HG03108 (cell line): ENCODE data around the gene RPL27.
"Not testable (repeated sequence)": the region's sequence is repeated elsewhere in the genome, so short reads cannot be mapped to it uniquely, and the experiment has no call there.

ENCODE experiments used
- ATAC-seq: cut with Tn5 transposase; IDR thresholded peaks from one replicate; pipeline ENCODE4 v1.9.1; 2021; ENCODE audit warnings: moderate library complexity; ENCODE audit not compliant: unreplicated experiment

RPL27 gene

GRCh38 chr17:42992872-42993271 lies 5.3 kb upstream of the RPL27 start:
- ATAC-seq, result no peak

- not testable (repeated sequence) for ATAC-seq
Measured at GRCh38 chr17:42993913-42994312, 4.3 kb upstream of the RPL27 start.

GRCh38 chr17:42997390-42997983 lies 732 bp upstream of the RPL27 start:
- no peak for ATAC-seq

GRCh38 chr17:42999003-42999525 lies 845 bp downstream of the RPL27 start:
- ATAC-seq, result no peak

GRCh38 chr17:43000894-43001293 lies 2.7 kb downstream of the RPL27 start:
- not testable (repeated sequence) for ATAC-seq

- ATAC-seq, result no peak
Measured at GRCh38 chr17:43003542-43004172, 5.4 kb downstream of the RPL27 start.

- ATAC-seq, result peak; percentile 81
Measured at GRCh38 chr17:43006639-43007551, 8.7 kb downstream of the RPL27 start, which contains the start of gene IFI35. Gene IFI35 (plus strand): TSS chr17:43006784. CDS start chr17:43006948, 164 bp downstream.

- no peak for ATAC-seq
Measured at GRCh38 chr17:43010667-43011308, 12.6 kb downstream of the RPL27 start.

GRCh38 chr17:43011728-43012472 lies 13.7 kb downstream of the RPL27 start:
- ATAC-seq, result no peak

- no peak for ATAC-seq
Measured at GRCh38 chr17:43013296-43013695, 15.1 kb downstream of the RPL27 start.

- ATAC-seq, result no peak
Measured at GRCh38 chr17:43014020-43014648, 15.9 kb downstream of the RPL27 start.

GRCh38 chr17:43014649-43015542 lies 16.7 kb downstream of the RPL27 start:
- no peak for ATAC-seq

- no peak for ATAC-seq
Measured at GRCh38 chr17:43015579-43015978, 17.4 kb downstream of the RPL27 start.

- no peak for ATAC-seq
Measured at GRCh38 chr17:43016216-43016615, 18.0 kb downstream of the RPL27 start.

- ATAC-seq, result no peak
Measured at GRCh38 chr17:43018008-43018853, 20.0 kb downstream of the RPL27 start.

- no peak for ATAC-seq
Measured at GRCh38 chr17:43018932-43019331, 20.7 kb downstream of the RPL27 start.

GRCh38 chr17:43019418-43019817 lies 21.2 kb downstream of the RPL27 start:
- ATAC-seq, result no peak
